KOPT-K1 (cell line): ENCODE measurements around the gene CREB3L2.
"Not testable (repeated sequence)": the region's sequence is repeated elsewhere in the genome, so short reads cannot be mapped to it uniquely, and the experiment has no call there.

ENCODE experiments used
- H3K27ac ChIP-seq: fragments of 200-600 bp; sonication (generic); 2 replicates; pipeline ENCODE4 v1.5.1; 2016; ENCODE audit warnings: antibody characterized with exemption, mild to moderate bottlenecking, low read depth, low read length; ENCODE audit not compliant: poor library complexity, severe bottlenecking
- H3K36me3 ChIP-seq: fragments of 200-600 bp; sonication (generic); 2 replicates; pipeline ENCODE4 v1.5.1; 2017; ENCODE audit warnings: antibody characterized with exemption, mild to moderate bottlenecking, low read length, moderate library complexity; ENCODE audit not compliant: insufficient read depth
- H3K9me3 ChIP-seq: fragments of 200-600 bp; sonication (generic); 2 replicates; pipeline ENCODE4 v1.5.1; 2017; ENCODE audit warnings: antibody characterized with exemption, low read length, mild to moderate bottlenecking; ENCODE audit not compliant: insufficient read depth, poor library complexity, severe bottlenecking

Gene CREB3L2

DNA sequence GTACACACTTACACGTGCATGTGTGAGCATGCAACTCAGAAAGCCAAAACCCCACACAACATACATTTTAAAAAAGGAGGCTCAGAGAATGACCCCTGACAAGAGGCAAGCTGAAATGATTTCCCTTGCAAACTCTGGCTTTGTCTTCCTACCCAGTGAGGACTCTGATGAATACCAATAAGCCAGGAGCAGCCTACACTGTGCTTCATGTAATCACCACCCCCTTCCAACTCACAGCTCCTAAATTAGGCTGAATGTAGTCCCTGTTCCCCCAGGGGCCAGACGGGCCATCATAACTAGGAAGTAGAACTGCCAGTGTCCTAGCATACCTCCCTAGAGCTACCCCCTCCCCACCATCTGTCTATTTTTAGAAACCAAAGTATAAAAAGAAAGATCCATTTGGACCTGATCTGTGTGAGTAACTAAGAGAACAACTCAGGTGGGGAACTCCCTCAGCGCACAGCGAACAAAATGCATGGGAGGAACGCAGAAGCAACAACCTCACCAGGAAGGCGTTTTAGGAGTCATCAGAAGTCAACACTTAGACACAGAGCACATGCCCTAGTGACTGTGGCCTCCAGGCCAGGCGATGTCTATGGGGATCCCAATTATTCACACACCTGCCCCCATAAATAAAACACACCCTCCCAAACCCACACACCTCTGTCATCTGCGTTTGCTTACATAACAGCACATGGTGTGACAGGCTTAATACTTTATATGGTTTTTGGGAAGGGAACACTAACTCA, 157.0 kb downstream of the CREB3L2 start:
- no peaks in the 10 kb centered on the region for H3K36me3 ChIP-seq
- peaks cover 28% of the 10 kb centered on the region for H3K9me3 ChIP-seq
- no peak overlapping the region for H3K27ac ChIP-seq

DNA sequence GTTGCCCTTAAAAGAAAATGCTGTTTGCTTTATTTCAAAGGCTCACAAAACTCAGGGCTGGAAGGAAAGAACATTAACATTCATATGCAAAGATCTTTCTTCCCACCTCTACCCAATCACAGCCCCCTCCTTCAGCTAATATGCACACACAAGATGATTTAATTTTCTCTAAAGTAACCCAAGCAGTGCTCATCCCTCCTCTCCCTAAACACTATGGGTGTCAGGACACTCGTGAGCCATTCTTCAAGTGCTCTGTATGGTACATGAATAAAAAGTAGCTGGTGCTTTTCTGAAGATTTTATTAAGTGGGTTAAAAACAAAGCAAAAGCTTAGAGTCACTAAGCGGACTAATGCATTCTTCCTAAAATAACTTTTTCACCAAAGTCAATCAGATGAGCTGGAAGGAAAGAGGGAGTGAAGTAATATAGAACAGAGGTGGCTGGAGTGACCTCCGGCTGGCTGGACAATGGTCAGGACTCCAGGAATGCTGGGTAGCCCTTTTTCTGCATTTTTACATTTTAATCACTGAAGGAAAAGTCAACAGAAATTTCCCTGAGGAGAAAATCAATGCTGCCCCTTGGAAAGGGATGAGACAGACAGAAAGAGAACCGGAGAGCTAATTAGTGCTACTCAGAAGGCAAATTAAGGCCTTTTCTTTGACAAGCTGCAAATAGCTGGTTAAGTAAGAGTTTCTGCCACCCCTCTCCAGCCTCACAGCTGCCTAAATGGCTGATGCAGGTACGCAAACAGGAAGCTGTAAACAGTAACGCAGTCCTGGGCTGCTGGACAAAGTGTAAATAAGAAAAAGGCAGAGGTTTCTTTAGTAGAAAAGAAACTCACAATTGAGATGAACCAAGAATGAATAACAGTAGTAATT, 161.7 kb downstream of the CREB3L2 start:
- Histone ChIP-seq H3K36me3 (no peaks in the 10 kb centered on the region), H3K9me3 (no peaks in the 10 kb centered on the region), H3K27ac (no peak overlapping the region)

DNA sequence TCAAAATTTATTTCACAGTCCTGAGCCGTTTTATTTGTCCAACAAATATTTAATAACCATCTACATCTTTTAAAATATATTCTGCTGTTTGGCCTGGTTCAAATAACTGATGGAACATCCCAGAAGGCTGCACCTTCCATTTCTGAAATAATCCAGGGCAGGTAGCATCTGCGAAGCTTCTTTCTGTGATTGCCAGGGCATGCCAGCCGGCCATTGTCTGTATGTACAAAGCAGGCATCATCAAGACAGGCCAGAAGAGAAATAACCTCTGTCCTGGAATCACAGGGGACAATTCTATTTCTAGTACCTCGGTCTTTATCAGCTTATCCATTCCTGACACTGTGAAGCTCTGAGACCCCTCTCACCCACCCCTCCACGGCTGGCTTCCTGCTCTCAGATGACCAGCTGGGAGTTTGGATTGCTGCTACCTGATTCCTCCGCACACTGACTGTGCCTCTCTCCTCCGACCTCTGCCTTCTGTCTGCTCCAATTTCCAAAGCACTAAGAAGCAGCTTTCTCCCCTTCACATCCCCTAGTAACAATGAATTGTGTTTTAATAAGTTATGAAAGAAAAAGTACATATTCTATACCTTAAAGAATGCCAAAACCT, 163.1 kb downstream of the CREB3L2 start:
- H3K9me3 ChIP-seq, result peaks cover 9% of the 10 kb centered on the region
- no peaks in the 10 kb centered on the region for H3K36me3 ChIP-seq
- H3K27ac ChIP-seq, result no peak overlapping the region

DNA sequence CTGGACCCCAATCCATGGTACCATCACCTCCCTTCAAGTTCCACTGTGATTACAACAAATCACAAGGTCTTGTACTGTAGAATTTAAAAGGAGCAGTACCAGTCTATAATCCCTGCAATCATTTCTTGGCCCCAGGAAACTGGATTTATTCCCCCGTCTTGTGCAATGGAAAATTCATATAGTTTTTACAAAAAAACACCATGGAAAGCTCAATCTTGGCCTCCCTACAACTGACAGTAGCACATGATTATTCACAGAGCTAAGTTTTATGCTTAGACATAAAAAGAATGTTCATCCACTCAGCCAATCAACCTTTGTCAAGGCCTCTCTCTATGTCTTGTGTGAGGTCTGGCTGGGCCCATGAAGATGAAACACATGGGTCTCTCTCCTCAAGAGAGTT, 165.3 kb downstream of the CREB3L2 start:
- Histone ChIP-seq H3K9me3 (peaks cover 31% of the 10 kb centered on the region), H3K27ac (no peak overlapping the region)

DNA sequence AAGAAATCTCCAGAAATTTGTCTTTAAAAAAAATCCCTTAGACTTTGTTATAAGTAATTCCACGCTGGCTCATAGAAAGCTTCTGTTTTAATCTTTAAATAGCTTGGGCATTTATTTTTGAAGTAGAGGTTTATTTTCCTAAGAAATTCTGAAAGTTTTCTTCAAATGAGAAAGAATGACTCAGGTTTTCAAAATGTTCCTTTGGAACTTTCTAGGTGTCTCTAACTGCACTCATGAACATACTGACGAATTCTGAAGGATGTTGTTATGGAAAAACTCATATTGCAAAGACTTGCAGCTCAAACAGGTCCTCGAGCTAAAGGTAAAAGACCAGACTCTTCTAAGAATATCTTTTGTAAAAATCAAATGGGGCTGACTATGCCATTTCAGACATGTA, 165.8 kb downstream of the CREB3L2 start:
- peaks cover 36% of the 10 kb centered on the region for H3K9me3 ChIP-seq
- H3K27ac ChIP-seq, result no peak overlapping the region
- no peaks in the 10 kb centered on the region for H3K36me3 ChIP-seq

More for the DNA sequence above, 165.3 kb downstream of the CREB3L2 start:
- no peaks in the 10 kb centered on the region for H3K36me3 ChIP-seq

DNA sequence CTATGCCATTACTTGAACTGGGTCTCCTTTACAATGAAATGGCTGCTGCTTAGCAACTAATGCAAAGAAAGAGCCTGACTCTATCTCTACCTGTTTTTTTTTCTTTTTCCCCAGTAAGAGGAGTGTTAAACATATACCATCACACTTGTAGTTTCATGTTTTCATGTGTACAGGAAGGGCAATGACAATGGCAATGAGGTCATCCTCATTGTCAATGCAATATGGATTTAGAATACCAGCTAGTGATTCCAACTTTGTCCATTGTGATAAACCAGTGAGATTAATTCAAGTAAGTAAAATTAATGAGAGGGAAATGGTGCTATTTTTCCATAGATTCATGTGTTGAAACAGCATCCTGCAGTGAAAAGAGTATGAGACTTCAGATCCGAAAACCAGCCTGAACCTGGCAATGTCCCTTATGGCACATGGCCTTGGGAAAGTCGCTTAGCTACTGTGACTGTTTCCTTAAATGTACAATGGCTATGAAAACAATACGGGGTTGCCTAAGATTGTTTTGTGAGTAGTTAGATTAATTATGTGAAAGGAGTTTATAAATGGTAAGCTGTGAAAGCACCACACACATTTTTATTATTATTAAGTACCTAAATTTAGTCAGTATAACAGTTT, 166.3 kb downstream of the CREB3L2 start:
- Histone ChIP-seq H3K36me3 (no peaks in the 10 kb centered on the region), H3K9me3 (peaks cover 38% of the 10 kb centered on the region), H3K27ac (no peak overlapping the region)

DNA sequence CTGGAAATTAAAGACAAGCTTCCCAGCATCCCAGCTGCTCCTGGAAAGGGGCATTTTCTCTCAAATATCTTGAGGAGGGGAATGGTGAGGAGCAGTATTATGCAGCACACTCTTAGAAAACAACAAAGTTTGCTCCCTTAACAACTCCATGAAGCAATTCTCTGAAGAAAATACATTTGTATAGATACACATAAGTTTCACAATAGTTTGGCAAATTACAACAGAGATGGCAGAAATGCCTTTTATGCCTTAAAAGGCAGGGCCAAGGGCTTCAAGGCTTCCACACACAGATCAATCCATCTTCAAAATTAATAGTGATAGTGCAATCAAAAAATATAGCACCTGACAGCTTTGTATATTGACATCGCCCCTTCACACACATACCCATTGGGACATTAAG, 167.3 kb downstream of the CREB3L2 start:
- Histone ChIP-seq H3K36me3 (no peaks in the 10 kb centered on the region), H3K27ac (no peak overlapping the region), H3K9me3 (peaks cover 38% of the 10 kb centered on the region)

DNA sequence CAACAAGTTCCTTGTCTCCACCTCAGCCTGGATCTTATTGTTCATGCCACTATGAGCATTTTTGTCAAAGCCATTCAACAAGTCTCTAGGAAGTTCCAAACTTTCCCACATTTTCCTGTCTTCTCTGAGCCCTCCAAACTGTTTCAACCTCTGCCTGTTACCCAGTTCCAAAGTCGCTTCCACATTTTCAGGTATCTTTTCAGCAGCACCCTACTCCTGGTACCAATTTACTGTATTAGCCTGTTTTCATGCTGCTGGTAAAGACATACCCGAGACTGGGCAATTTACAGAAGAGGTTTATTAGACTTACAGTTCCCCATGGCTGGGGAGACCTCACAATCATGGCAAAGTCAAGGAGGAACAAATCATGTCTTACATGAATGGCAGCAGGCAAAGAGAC, 168.9 kb downstream of the CREB3L2 start:
- H3K9me3 ChIP-seq, result peaks cover 38% of the 10 kb centered on the region
- not testable (repeated sequence) for H3K36me3 ChIP-seq, H3K27ac ChIP-seq

DNA sequence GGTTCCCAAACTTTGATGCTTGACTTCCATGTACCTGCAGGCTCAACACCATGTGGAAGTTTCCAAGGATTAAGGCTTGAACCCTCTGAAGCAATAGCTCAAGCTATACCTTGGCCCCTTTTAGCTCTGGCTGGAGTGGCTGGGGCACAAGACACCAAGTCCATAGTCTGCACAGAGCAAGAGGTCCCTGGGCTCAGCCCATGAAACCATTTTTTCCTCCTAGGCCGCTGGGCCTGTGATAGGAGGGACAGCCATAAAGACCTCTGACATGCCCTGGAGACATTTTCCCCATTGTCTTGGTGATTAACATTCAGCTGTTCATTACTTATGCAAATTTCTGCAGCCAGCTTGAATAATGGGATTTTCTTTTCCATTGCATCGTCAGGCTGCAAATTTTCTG, 169.5 kb downstream of the CREB3L2 start:
- H3K27ac ChIP-seq, result no peak overlapping the region
- no peaks in the 10 kb centered on the region for H3K36me3 ChIP-seq

DNA sequence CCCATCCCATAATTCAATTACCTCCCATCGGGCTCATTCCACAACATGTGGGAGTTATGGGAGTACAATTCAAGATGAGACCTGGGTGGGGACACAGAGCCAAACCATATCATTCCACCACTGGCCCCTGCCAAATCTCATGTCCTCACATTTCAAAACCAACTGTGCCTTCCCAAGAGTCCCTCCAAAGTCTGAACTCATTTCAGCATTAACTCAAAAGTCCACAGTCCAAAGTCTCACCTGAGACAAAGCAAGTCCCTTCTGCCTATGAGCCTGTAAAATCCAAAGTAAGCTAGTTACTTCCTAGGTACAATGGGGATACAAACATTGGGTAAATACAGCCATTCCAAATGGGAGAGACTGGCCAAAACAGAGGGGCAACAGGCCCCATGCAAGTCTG, 170.3 kb downstream of the CREB3L2 start:
- H3K9me3 ChIP-seq, result peaks cover 38% of the 10 kb centered on the region
- not testable (repeated sequence) for H3K27ac ChIP-seq, H3K36me3 ChIP-seq

More for the DNA sequence above, 169.5 kb downstream of the CREB3L2 start:
- peaks cover 38% of the 10 kb centered on the region for H3K9me3 ChIP-seq

DNA sequence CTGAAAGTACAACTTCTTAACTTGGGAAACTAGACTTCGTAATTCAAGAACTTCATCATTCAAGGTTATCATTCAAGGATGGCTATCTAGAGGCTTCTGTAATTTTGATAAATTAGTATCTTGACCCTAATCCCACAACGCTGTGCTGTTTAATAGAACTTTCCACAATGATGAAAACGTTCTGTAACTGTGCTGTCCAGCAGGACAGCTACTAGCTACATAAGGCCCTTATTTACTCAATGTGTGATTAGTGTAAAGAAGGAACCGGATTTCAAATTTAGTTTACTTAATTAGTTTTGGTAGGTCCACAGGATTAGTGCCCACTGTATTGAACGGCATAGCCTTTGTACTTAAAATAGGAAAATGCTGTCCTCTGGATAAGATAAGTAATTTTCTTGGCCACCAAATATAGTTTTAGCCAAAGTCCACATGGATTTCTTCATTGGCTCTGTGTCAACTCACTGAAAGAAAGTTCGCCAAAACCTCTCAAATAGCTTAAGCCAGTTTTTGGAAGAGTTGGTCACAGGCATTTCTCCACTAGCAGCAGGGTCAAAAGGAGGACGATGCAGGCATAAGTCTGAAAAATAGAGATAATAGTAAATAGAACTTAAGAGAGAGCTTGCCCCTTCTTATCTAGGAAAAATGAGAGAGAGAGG, 172.4 kb downstream of the CREB3L2 start:
- H3K27ac ChIP-seq, result no peak overlapping the region
- peaks cover 36% of the 10 kb centered on the region for H3K9me3 ChIP-seq
- H3K36me3 ChIP-seq, result no peaks in the 10 kb centered on the region

DNA sequence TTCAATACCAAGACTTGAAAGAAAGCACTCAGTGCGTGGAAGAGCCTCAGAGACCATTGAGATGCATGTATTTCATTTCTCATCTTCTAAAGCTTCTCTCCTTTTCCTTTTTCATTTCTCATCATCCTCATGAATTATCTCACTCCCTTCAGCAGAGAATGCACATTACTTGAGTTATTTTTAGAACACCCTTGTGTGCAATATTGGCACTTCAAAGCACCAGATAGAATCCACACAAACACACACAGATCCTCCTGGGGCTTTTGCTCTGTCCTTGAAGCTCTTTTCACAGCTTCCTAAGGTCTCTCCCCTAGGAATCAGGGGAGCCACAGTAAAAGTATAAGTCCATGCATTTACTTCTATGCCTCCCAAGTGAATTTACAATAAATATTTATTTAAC, 173.4 kb downstream of the CREB3L2 start:
- Histone ChIP-seq H3K36me3 (no peaks in the 10 kb centered on the region), H3K27ac (no peak overlapping the region), H3K9me3 (peaks cover 25% of the 10 kb centered on the region)

DNA sequence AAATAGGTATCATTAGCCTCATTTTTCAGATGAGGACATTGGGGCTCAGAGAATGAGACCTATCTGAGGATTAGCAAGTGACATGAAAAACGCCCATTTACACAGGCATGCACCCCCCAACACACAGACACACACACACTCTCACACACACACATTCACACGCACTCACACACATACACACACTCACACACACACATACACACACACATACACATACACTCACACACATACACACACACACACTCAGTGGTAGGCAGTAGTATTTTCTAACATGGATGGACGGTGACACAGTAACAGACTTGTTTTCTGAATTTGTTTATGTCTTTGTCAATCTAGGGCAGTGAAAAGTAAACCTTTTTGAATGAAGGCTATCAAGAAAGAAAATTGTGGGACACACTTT, 176.4 kb downstream of the CREB3L2 start:
- H3K36me3 ChIP-seq, result no peaks in the 10 kb centered on the region
- peaks cover under 1% of the 10 kb centered on the region for H3K9me3 ChIP-seq
- no peak overlapping the region for H3K27ac ChIP-seq
